GM10847 (cell line): ENCODE data around the gene OPHN1.

Source experiments
- POLR2A ChIP-seq: IDR thresholded peaks from 2 replicates; pipeline ENCODE4 v1.6.1; 2011; ENCODE audit not compliant: insufficient read length; ENCODE audit errors: extremely low read depth

Gene OPHN1

DNA sequence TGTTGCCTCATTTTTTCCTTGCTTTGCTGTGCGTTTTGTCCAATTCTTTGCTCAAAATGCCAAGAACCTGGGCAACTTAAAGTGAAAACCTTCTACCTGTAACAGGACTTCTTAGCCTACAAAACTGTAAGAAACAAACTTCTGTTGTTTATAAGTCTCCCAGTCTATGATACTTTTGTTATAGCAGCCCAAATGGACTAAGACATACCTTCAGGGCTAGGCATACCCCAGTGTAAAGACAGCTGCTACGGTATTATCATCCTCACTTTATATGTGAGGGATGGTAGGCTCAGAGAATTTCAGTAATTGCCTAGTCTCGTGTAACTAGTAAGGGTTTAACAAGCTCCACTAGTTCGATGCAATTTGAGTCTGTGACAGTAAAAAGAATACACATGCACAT is 6.0 kb upstream of the OPHN1 start:
- no peak for TF ChIP-seq POLR2A

- TF ChIP-seq POLR2A = no peak
Observed at GRCh38 chrX:68438575-68438974, 5.3 kb upstream of the OPHN1 start.

DNA sequence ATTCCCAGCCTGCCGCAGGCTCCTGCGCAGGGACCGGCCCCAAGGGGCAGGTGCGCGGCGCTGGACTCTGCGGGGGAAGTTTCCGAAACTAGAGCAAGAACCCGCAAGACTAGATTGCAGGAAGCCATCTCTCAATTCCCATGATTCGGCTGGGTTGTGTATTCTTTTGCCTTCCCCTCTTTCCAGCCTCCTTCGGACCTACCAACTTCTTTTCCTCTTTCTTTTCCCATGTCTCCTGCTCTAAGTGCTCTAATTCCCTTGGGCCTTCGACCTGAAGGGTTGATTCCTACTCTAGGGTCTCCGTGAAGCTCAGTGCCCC is 645 bp upstream of the OPHN1 start:
- TF ChIP-seq POLR2A = no peak

DNA sequence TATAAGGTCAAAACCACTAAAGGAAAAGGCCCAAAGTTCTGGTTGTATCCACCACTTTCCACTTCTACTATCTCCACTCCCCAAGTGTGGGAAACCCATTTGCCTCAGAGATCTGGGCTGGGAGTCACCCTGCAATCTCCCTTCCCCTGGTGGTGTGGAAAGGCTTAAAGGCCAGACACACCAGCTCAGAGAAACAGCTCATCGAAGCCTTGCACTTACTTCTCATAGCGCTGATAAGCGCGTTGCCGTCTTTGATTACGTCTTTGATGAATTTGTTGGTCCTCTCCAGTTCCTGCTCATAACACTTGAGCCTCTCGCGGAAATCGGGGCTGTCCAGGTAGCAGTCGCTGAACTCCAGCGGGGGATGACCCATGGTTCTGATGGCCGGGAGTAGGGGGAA is 647 bp downstream of the OPHN1 start:
- TF ChIP-seq POLR2A = no peak

GRCh38 chrX:68431836-68432235 is 1.5 kb downstream of the OPHN1 start:
- TF ChIP-seq POLR2A = no peak

GRCh38 chrX:68429216-68429615 is 4.1 kb downstream of the OPHN1 start:
- TF ChIP-seq POLR2A = no peak

DNA sequence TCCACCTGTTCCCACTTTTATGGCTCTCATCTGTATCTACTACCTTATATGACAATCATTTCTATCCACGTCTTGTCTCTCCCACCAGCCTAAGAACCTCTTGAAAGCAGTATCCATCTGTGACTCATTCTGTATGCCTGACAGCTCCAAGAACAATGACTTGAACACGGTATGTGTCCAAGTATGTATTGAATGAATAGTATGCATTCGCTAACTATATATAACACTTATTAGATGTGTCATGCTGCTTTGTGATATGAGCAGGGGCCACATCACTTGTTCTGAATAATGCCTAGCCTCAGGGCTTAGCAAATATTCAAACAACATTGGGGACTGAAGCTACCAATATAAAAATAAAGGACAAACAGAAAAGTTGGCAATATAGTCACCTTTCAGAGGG is 4.9 kb downstream of the OPHN1 start:
- TF ChIP-seq POLR2A = no peak

DNA sequence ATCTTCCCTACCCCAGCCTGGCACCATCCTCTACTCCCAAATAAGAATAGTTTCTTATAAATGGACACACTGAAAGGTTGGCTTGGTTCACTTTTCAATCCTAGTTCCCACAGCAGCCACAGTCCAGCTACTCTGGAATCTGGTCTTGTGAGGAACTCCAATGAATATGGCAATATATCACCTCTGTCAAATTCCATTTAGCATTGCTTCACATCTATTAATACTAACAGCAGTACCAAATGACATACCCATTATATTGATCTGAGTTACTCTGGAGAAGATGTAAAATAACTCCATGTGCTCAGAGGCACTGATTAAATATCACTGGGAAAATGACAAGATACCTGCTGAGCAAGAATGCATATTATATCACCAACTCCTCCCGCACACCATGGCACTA is 8.6 kb downstream of the OPHN1 start:
- TF ChIP-seq POLR2A = no peak

- TF ChIP-seq POLR2A = no peak
Observed at GRCh38 chrX:68422478-68422877, 10.8 kb downstream of the OPHN1 start.

- TF ChIP-seq POLR2A = no peak
Observed at GRCh38 chrX:68421636-68422035, 11.7 kb downstream of the OPHN1 start.

GRCh38 chrX:68420559-68420958 is 12.7 kb downstream of the OPHN1 start:
- no peak for TF ChIP-seq POLR2A

- TF ChIP-seq POLR2A = no peak
Observed at GRCh38 chrX:68419975-68420374, 13.3 kb downstream of the OPHN1 start.

DNA sequence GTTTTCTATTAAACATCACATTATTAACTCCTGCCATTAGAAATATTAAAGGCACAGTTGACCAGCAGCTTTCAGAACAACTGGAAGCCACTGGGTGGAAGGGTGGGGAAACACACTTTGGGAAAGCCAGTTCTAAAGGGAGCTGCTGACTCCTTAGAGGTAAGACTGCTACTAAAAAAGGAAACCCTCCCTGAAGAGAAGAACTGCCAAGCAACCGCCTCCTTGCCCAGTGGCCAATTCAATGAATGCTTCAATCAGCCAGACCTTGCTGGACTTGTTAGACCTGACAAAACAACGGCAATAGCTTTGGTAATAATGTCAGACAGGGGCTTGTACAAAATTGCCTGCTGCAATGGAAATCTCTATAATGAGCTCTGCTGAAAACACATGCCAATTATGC is 15.6 kb downstream of the OPHN1 start:
- no peak for TF ChIP-seq POLR2A

- TF ChIP-seq POLR2A = no peak
Observed at GRCh38 chrX:68416592-68416991, 16.7 kb downstream of the OPHN1 start.

DNA sequence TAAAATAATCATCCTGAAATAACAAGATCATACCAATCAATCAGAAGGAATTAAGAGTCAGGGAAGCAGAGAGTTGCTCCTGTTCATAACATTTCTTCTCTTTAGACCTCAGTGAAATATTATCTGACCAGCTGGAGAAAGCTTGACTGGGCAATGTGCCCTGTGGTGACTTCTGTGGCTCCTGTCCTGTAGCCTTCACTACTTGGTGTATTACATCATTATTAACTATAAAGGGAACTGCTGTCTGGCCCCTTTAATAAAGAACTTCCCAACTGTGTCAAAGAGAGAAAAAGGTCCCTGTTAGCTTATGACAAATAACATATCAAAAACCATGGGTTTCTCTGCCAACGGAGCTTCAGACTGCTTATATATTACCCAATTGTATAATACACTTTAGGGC is 18.0 kb downstream of the OPHN1 start:
- TF ChIP-seq POLR2A = no peak

DNA sequence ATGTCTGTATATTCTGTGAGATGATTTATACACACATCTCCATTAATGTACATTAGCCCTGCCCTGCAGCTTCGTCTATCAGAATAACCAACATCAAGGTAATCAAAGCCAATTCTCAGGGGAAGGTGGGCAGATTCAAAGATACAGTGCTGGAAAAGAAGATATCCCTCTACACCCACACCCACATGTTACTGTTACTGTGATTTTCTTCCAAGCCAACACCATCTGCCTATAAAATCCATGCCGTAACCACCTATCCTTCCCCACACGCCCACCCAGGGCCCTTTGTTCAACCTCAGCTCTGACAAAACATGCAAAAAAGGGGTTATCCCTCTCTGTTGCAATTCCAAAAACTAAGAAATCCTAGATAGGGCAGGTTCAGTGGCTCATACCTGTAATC is 20.0 kb downstream of the OPHN1 start:
- no peak for TF ChIP-seq POLR2A

DNA sequence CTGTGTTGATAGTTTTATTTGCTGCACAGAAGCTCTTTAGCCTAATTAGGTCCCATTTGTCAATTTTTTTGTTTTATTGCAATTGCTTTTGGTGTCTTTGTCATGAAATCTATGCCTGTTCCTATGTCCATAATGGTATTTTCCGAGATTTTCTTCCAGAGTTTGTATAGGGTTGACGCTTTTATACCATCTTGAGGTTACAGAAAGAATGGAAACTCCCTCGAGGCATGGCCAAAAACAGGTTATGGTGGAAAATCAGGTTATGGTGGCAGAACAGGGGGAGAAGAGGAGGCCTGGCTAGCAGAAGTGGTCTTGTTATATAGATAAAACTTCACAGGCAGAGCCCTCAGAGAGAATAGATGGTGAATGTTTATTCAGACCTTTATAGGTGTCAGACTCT is 21.6 kb downstream of the OPHN1 start:
- TF ChIP-seq POLR2A = no peak

DNA sequence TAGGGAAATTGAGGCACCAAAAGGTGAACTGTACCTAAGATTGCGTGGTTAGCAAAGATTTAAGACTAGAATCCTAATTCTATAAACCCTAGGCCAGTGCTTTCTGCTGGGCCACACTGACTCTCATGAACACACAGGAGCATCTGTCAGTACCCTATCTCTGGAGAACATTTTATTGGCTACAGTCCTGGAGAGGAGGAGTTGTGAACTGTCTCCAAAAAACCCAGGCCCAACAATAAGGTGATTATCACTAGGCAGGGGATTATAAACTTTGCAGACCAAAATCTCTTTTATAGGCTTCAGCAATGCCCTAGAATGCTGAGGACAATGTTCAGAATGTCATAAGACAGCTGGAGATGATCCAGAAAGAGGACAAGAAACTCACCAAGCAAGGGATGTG is 24.1 kb downstream of the OPHN1 start:
- no peak for TF ChIP-seq POLR2A
